Measurements from ENCODE around the gene CYP3A5. TPM values are rescaled to one million over a fixed set of nuclear protein-coding genes. Genes with fewer than 3 reads are reported as not detected.
"Not testable (repeated sequence)": the region's sequence is repeated elsewhere in the genome, so short reads cannot be mapped to it uniquely, and the experiment has no call there.

CYP3A5 gene
- total RNA-seq, 1 experiment from 2014 or later: 9.1 TPM

DNA sequence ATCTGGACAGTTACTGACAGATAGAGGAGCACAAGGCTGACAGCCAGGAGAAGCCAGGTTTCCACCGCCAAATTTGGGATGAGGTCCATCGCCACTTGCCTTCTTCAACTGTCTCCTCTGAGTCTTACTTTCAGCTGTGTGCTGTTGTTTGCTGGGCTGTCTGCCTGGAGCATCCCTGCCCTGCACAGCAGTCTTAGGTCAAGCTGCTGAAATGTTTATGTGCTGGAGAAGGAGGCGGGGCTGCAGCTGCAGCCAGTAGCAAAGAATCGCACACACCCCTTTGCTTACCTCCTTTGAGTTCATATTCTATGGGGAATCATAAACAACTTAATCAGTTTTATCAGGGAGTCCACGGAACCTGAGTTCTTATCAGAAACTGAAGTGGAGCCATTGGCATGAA, 20.1 kb upstream of the CYP3A5 start:
- CTCF ChIA-PET: no interaction called here
- no peaks in the 10 kb centered on the region for H3K36me3 ChIP-seq (ENCODE audit: insufficient read depth, low read length, poor library complexity, severe bottlenecking)
- no peak for TF ChIP-seq EZH2 (IDR thresholded peaks at IDR 0.05; ENCODE audit: borderline replicate concordance, low read depth, low read length, poor library complexity, severe bottlenecking)
- TF ChIP-seq, protein P1, sequence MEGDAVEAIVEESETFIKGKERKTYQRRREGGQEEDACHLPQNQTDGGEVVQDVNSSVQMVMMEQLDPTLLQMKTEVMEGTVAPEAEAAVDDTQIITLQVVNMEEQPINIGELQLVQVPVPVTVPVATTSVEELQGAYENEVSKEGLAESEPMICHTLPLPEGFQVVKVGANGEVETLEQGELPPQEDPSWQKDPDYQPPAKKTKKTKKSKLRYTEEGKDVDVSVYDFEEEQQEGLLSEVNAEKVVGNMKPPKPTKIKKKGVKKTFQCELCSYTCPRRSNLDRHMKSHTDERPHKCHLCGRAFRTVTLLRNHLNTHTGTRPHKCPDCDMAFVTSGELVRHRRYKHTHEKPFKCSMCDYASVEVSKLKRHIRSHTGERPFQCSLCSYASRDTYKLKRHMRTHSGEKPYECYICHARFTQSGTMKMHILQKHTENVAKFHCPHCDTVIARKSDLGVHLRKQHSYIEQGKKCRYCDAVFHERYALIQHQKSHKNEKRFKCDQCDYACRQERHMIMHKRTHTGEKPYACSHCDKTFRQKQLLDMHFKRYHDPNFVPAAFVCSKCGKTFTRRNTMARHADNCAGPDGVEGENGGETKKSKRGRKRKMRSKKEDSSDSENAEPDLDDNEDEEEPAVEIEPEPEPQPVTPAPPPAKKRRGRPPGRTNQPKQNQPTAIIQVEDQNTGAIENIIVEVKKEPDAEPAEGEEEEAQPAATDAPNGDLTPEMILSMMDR (conservative IDR thresholded peaks at IDR 0.05; ENCODE audit: low read depth, low read length): no peak
- no peaks in the 10 kb centered on the region for H3K9me3 ChIP-seq (ENCODE audit: low read depth, low read length, poor library complexity, severe bottlenecking)
- no TSS peak for BruUV-seq (replicated peaks)
- DNase-seq (ENCODE audit: low spot score): no peak
- H3K4me1 ChIP-seq (ENCODE audit: insufficient read depth, low read length, poor library complexity, severe bottlenecking): no peaks in the 10 kb centered on the region
- intact Hi-C loops (cut with micrococcal nuclease; ENCODE audit: unreplicated experiment): no loop called here
- H3K27me3 ChIP-seq (replicated peaks; ENCODE audit: insufficient read depth, low read depth, low read length, poor library complexity): no peaks in the 10 kb centered on the region
- POLR2A ChIA-PET (ENCODE audit: low non-redundant PET): no interaction called here
- H3K27ac ChIP-seq (ENCODE audit: low read depth, low read length, poor library complexity, severe bottlenecking): no peak overlapping the region
- no peak overlapping the region for H3K4me3 ChIP-seq (ENCODE audit: low read depth, low read length, poor library complexity, severe bottlenecking)

DNA sequence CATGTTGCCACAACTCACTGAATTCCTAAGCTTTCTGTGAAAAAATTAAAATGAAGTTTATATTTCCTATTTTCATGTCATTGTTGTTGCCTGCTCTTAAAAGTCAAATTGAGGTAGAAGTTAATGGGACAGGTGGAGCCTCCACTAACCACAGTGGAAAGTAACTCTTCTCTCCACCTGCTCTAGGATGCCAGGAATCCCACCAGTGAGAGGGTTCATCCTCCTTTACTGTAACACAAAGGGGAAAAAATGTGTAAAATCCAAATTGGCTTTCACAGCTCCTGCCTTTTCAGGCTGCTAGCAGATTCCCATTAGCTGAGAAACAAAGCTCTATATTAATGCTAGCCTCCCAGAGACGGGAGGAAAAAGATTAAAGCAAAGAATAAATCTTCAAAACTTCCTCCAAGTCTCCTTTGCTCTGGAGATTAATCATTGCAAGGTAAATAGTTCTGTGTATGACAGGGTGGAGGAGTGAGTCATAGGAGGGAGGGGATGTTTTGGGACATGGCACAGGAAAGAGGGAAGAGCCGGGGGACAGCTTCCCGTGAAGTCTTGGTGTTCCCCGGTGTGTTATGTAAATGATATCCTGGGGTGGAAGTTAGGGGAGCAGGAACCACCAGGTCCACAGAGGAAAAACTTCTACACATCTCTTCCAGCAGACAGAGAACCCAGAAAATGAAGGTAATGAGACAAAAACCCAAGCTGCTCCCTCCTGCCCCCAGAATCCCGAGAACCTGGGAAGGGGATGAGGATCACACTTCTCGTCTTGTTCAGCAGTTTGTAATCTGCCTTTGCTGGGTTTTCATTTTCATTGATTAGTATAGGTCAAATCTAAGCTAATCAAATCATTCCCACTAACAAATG, 19.3 kb upstream of the CYP3A5 start:
- H3K36me3 ChIP-seq (ENCODE audit: insufficient read depth, low read length, poor library complexity, severe bottlenecking); CTCF ChIA-PET; BruUV-seq (replicated peaks); intact Hi-C loops (cut with micrococcal nuclease; ENCODE audit: unreplicated experiment); H3K4me1 ChIP-seq (ENCODE audit: insufficient read depth, low read length, poor library complexity, severe bottlenecking); DNase-seq (ENCODE audit: low spot score); POLR2A ChIA-PET (ENCODE audit: low non-redundant PET); H3K27me3 ChIP-seq (replicated peaks; ENCODE audit: insufficient read depth, low read depth, low read length, poor library complexity); H3K4me3 ChIP-seq (ENCODE audit: low read depth, low read length, poor library complexity, severe bottlenecking); H3K27ac ChIP-seq (ENCODE audit: low read depth, low read length, poor library complexity, severe bottlenecking); H3K9me3 ChIP-seq (ENCODE audit: low read depth, low read length, poor library complexity, severe bottlenecking): not testable (repeated sequence)

DNA sequence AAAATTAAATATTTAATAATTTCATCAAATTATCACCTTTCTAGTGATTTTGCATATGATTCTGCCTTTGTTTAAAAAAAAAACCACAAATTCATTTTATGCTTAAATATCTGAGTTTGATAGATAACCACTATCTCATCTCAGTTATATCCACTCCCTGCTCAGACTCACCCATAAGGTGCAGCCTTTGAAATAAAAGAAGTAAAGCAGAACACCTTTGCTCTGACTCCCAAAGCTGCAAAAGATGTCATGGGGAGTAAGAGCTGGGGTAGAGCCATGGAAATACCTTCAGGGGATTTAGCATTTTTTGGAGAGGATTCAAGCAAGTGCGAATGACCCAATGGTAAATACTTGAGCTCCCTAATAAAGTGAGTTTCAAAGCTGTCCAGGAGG, 15.1 kb upstream of the CYP3A5 start:
- intact Hi-C loops (cut with micrococcal nuclease; ENCODE audit: unreplicated experiment): no loop called here
- no TSS peak for BruUV-seq (replicated peaks)
- no peak overlapping the region for H3K27ac ChIP-seq (ENCODE audit: low read depth, low read length, poor library complexity, severe bottlenecking)
- POLR2A ChIA-PET (ENCODE audit: low non-redundant PET): no interaction called here
- no peak for DNase-seq (ENCODE audit: low spot score)
- no peaks in the 10 kb centered on the region for H3K9me3 ChIP-seq (ENCODE audit: low read depth, low read length, poor library complexity, severe bottlenecking)
- H3K4me1 ChIP-seq (ENCODE audit: insufficient read depth, low read length, poor library complexity, severe bottlenecking): no peaks in the 10 kb centered on the region
- H3K27me3 ChIP-seq (replicated peaks; ENCODE audit: insufficient read depth, low read depth, low read length, poor library complexity): no peaks in the 10 kb centered on the region
- TF ChIP-seq EZH2 (IDR thresholded peaks at IDR 0.05; ENCODE audit: borderline replicate concordance, low read depth, low read length, poor library complexity, severe bottlenecking): no peak
- TF ChIP-seq, protein P1 (conservative IDR thresholded peaks at IDR 0.05; ENCODE audit: low read depth, low read length): no peak
- no peaks in the 10 kb centered on the region for H3K36me3 ChIP-seq (ENCODE audit: insufficient read depth, low read length, poor library complexity, severe bottlenecking)
- no peak overlapping the region for H3K4me3 ChIP-seq (ENCODE audit: low read depth, low read length, poor library complexity, severe bottlenecking)
- CTCF ChIA-PET: no interaction called here
